Epithelial cell of proximal tubule (primary cell): ENCODE measurements around the gene NSUN3. TPM values are rescaled to one million over a fixed set of nuclear protein-coding genes. Genes with fewer than 3 reads are reported as not detected.
"Not testable (repeated sequence)": the region's sequence is repeated elsewhere in the genome, so short reads cannot be mapped to it uniquely, and the experiment has no call there.

Source experiments
- DNase-seq: peaks from one replicate; pipeline ENCODE4 v3.0.0-alpha.2; 2011; ENCODE audit warnings: low read depth
- H3K4me3 ChIP-seq: 2 replicates; pipeline ENCODE4 v1.5.1; 2011; ENCODE audit warnings: low read depth, mild to moderate bottlenecking, low read length
- CTCF ChIP-seq: conservative IDR thresholded peaks from 2 replicates; pipeline ENCODE4 v1.5.1; 2012; ENCODE audit warnings: low read depth, mild to moderate bottlenecking, low read length
- total RNA-seq: library from RNA; depleted of rRNA; stranded (reverse); fragments of >200 nt; gene quantifications from 2 replicates; pipeline ENCODE4 v1.2.3, GENCODE V29; 2015

The NSUN3 gene
- total RNA-seq, 1 donor from 2014 or later, result 7.0 TPM

- no peak for DNase-seq
- no peak for TF ChIP-seq CTCF
- no peak within 1 kb of the TSS for H3K4me3 ChIP-seq
Observed at GRCh38 chr3:94028093-94028837, 34.6 kb upstream of the NSUN3 start, which contains the start of gene STX19. STX19 (minus strand) TSS chr3:94028597; CDS start chr3:94015269, 13,328 bp downstream.

GRCh38 chr3:94036909-94037507 is 25.9 kb upstream of the NSUN3 start:
- no peak overlapping the region for H3K4me3 ChIP-seq
- DNase-seq, result no peak
- TF ChIP-seq CTCF, result peak; percentile 65

- no peak for DNase-seq
- H3K4me3 ChIP-seq, result no peak overlapping the region
- TF ChIP-seq CTCF, result no peak
Observed at GRCh38 chr3:94043285-94043684, 19.6 kb upstream of the NSUN3 start.

- DNase-seq, H3K4me3 ChIP-seq: not testable (repeated sequence)
Observed at GRCh38 chr3:94044100-94044936, 18.5 kb upstream of the NSUN3 start.

- no peak for DNase-seq
- TF ChIP-seq CTCF, result no peak
- H3K4me3 ChIP-seq, result no peak overlapping the region
Observed at GRCh38 chr3:94046533-94046932, 16.3 kb upstream of the NSUN3 start.

GRCh38 chr3:94049267-94049666 is 13.6 kb upstream of the NSUN3 start:
- no peak for TF ChIP-seq CTCF
- DNase-seq, result no peak
- no peak overlapping the region for H3K4me3 ChIP-seq

- no peak for TF ChIP-seq CTCF
- no peak for DNase-seq
- no peak overlapping the region for H3K4me3 ChIP-seq
Observed at GRCh38 chr3:94050546-94050945, 12.3 kb upstream of the NSUN3 start.
